Astrocyte (in vitro differentiated cells and primary cell): ENCODE data around the gene ABCB1.

Experiments used
- CTCF ChIP-seq: IDR thresholded peaks from 2 replicates; pipeline ENCODE4 v1.5.1; 2011; ENCODE audit warnings: low read depth, mild to moderate bottlenecking, inconsistent platforms, low read length, moderate library complexity; ENCODE audit not compliant: insufficient read depth
- EZH2 ChIP-seq: IDR thresholded peaks from 2 replicates; pipeline ENCODE4 v1.6.1; 2012; ENCODE audit warnings: mild to moderate bottlenecking, low read length, inconsistent platforms; ENCODE audit not compliant: insufficient read depth

GRCh38 chr7:87592300-87592699, 8.4 kb downstream of the ABCB1 start:
- TF ChIP-seq CTCF (no peak), EZH2 (no peak)
